ENCODE data around the gene IRF4. TPM values are rescaled to one million over a fixed set of nuclear protein-coding genes. Genes with fewer than 3 reads are reported as not detected.

Gene IRF4
- total RNA-seq, 2 experiments from 2014 or later, result 409 to 439 TPM

- Mint-ChIP-seq H3K27me3 (no peaks in the 10 kb centered on the region), H3K4me3 (no peak overlapping the region), H3K36me3 (ENCODE audit: low read depth) (no peaks in the 10 kb centered on the region), H3K9me3 (no peaks in the 10 kb centered on the region), H3K27ac (no peak overlapping the region), H3K4me1 (ENCODE audit: low read depth) (peaks cover 57% of the 10 kb centered on the region)
- no peak for TF ChIP-seq CTCF (IDR thresholded peaks at IDR 0.05)
- POLR2A ChIA-PET, result interaction anchor here (34.4 kb wide), 1 partner anchor 27 kb away, joined by 888 read pairs; the partner anchor contains the start of gene IRF4
- ATAC-seq (no peak), DNase-seq (no peak)
- CTCF ChIA-PET, result no interaction called here
- intact Hi-C loops (cut with micrococcal nuclease), result no loop called here
These were observed 36.6 kb downstream of the IRF4 start for GRCh38 chr6:428047-428603.

GRCh38 chr6:429515-430121, 38.1 kb downstream of the IRF4 start:
- DNase-seq (peak; percentile 45), ATAC-seq (peak; percentile 3)
- Mint-ChIP-seq H3K4me1 (ENCODE audit: low read depth) (peaks cover 61% of the 10 kb centered on the region), H3K9me3 (no peaks in the 10 kb centered on the region), H3K36me3 (ENCODE audit: low read depth) (no peaks in the 10 kb centered on the region), H3K27ac (peak overlapping the region; percentile 77), H3K4me3 (no peak overlapping the region), H3K27me3 (no peaks in the 10 kb centered on the region)
- ChIA-PET POLR2A (interaction anchor here (34.4 kb wide), 1 partner anchor 28 kb away, joined by 888 read pairs; the partner anchor contains the start of gene IRF4), CTCF (no interaction called here)
- no peak for TF ChIP-seq CTCF (IDR thresholded peaks at IDR 0.05)
- intact Hi-C loops (cut with micrococcal nuclease), result loop anchor here (5.0 kb wide), 1 partner anchor 32 kb away; no protein-coding TSS in a partner anchor

- POLR2A ChIA-PET, result interaction anchor here (0.9 to 34.4 kb wide), 8 partner anchors 10 to 238 kb away, joined by 3 to 888 read pairs (median 7); partner anchors contain the start of gene IRF4
- no peaks in the 10 kb centered on the region for H3K36me3 Mint-ChIP-seq (ENCODE audit: low read depth)
- no peaks in the 10 kb centered on the region for H3K27me3 Mint-ChIP-seq
- ATAC-seq (peak; percentile 58), DNase-seq (peak; percentile 74)
- no peak overlapping the region for H3K4me3 Mint-ChIP-seq
- intact Hi-C loops (cut with micrococcal nuclease), result loop anchor here (5.0 kb wide), 1 partner anchor 34 kb away; no protein-coding TSS in a partner anchor
- peaks cover 65% of the 10 kb centered on the region for H3K4me1 Mint-ChIP-seq (ENCODE audit: low read depth)
- CTCF ChIA-PET, result interaction anchor here (0.7 to 1.6 kb wide), 6 partner anchors 23 to 119 kb away, joined by 3 to 4 read pairs (median 3); no protein-coding TSS in a partner anchor
- H3K27ac Mint-ChIP-seq, result peak overlapping the region; percentile 79
- TF ChIP-seq CTCF (IDR thresholded peaks at IDR 0.05), result no peak
- H3K9me3 Mint-ChIP-seq, result no peaks in the 10 kb centered on the region
These were observed 40.0 kb downstream of the IRF4 start for GRCh38 chr6:431504-431903.

- Mint-ChIP-seq H3K27me3 (no peaks in the 10 kb centered on the region), H3K4me1 (ENCODE audit: low read depth) (peaks cover 65% of the 10 kb centered on the region), H3K36me3 (ENCODE audit: low read depth) (no peaks in the 10 kb centered on the region), H3K4me3 (no peak overlapping the region), H3K27ac (peak overlapping the region; percentile 79), H3K9me3 (no peaks in the 10 kb centered on the region)
- intact Hi-C loops (cut with micrococcal nuclease), result loop anchor here (2.0 to 5.0 kb wide), 2 partner anchors 35 to 59 kb away; no protein-coding TSS in a partner anchor
- peak; percentile 68 for ATAC-seq
- TF ChIP-seq CTCF (IDR thresholded peaks at IDR 0.05), result no peak
- ChIA-PET POLR2A (interaction anchor here (0.9 to 34.4 kb wide), 9 partner anchors 9 to 238 kb away, joined by 3 to 888 read pairs (median 6); partner anchors contain the start of gene IRF4), CTCF (interaction anchor here (0.7 to 1.6 kb wide), 6 partner anchors 23 to 119 kb away, joined by 3 to 4 read pairs (median 3); no protein-coding TSS in a partner anchor)
- peak; percentile 90 for DNase-seq
These were observed 40.4 kb downstream of the IRF4 start for GRCh38 chr6:431986-432385.
